Glutamatergic neuron (in vitro differentiated cells): Measurements from ENCODE around the gene TPSB2. TPM values are rescaled to one million over a fixed set of nuclear protein-coding genes. Genes with fewer than 3 reads are reported as not detected.

Source experiments
- DNase-seq: peaks from one replicate; pipeline ENCODE4 v3.0.0; 2022
- H3K27ac Mint-ChIP-seq: one replicate; pipeline ENCODE4 v1.8.0; 2020; ENCODE audit warnings: mild to moderate bottlenecking, mixed read lengths, inconsistent platforms; ENCODE audit not compliant: unreplicated experiment
- H3K27me3 Mint-ChIP-seq: one replicate; pipeline ENCODE4 v1.8.0; 2020; ENCODE audit warnings: mild to moderate bottlenecking, moderate library complexity, mixed read lengths, inconsistent platforms; ENCODE audit not compliant: unreplicated experiment
- H3K36me3 Mint-ChIP-seq: one replicate; pipeline ENCODE4 v1.8.0; 2020; ENCODE audit warnings: mild to moderate bottlenecking, mixed read lengths, inconsistent platforms; ENCODE audit not compliant: unreplicated experiment
- H3K4me1 Mint-ChIP-seq: one replicate; pipeline ENCODE4 v1.8.0; 2020; ENCODE audit warnings: mild to moderate bottlenecking, low read depth, mixed read lengths, inconsistent platforms; ENCODE audit not compliant: unreplicated experiment
- H3K4me3 Mint-ChIP-seq: one replicate; pipeline ENCODE4 v1.8.0; 2020; ENCODE audit warnings: mild to moderate bottlenecking, mixed read lengths, inconsistent platforms; ENCODE audit not compliant: unreplicated experiment
- H3K9me3 Mint-ChIP-seq: one replicate; pipeline ENCODE4 v1.8.0; 2020; ENCODE audit warnings: mild to moderate bottlenecking, moderate library complexity, mixed read lengths, inconsistent platforms; ENCODE audit not compliant: unreplicated experiment
- CTCF ChIP-seq: fragments of 200-600 bp; sonication (generic); IDR thresholded peaks from one replicate; pipeline ENCODE4 v1.5.0; 2021; ENCODE audit not compliant: partially characterized antibody, unreplicated experiment
- total RNA-seq: library from RNA; stranded (reverse); fragmentation: NEBNext Ultra II Directional; extraction: Animal tissue kit (Norgen Biotek cat#: 25700); gene quantifications from one replicate; pipeline ENCODE4 v1.2.1, GENCODE V29; 2021; ENCODE audit not compliant: unreplicated experiment

TPSB2 gene
- total RNA-seq, 1 donor from 2014 or later = not detected

- TF ChIP-seq CTCF = no peak
- H3K27me3 Mint-ChIP-seq = peaks cover 10% of the 10 kb centered on the region
- H3K36me3 Mint-ChIP-seq = no peaks in the 10 kb centered on the region
- H3K27ac Mint-ChIP-seq = no peak overlapping the region
- DNase-seq = no peak
- H3K4me1 Mint-ChIP-seq = no peaks in the 10 kb centered on the region
- peaks cover 3% of the 10 kb centered on the region for H3K9me3 Mint-ChIP-seq
- H3K4me3 Mint-ChIP-seq = no peak overlapping the region
Observed at GRCh38 chr16:1211451-1212268, 18.3 kb downstream of the TPSB2 start.

GRCh38 chr16:1210461-1210860 lies 19.5 kb downstream of the TPSB2 start:
- no peak for TF ChIP-seq CTCF
- Mint-ChIP-seq H3K27me3 (peaks cover 11% of the 10 kb centered on the region), H3K9me3 (peaks cover 3% of the 10 kb centered on the region), H3K4me1 (no peaks in the 10 kb centered on the region), H3K4me3 (no peak overlapping the region), H3K36me3 (no peaks in the 10 kb centered on the region), H3K27ac (no peak overlapping the region)
- no peak for DNase-seq

GRCh38 chr16:1209081-1209480 lies 20.9 kb downstream of the TPSB2 start:
- Mint-ChIP-seq H3K27ac (no peak overlapping the region), H3K4me3 (no peak overlapping the region), H3K36me3 (no peaks in the 10 kb centered on the region), H3K27me3 (peaks cover 14% of the 10 kb centered on the region), H3K4me1 (no peaks in the 10 kb centered on the region), H3K9me3 (peaks cover 5% of the 10 kb centered on the region)
- DNase-seq = no peak
- no peak for TF ChIP-seq CTCF

GRCh38 chr16:1208239-1208830 lies 21.6 kb downstream of the TPSB2 start:
- Mint-ChIP-seq H3K4me1 (no peaks in the 10 kb centered on the region), H3K4me3 (no peak overlapping the region), H3K9me3 (peaks cover 9% of the 10 kb centered on the region), H3K27me3 (peaks cover 12% of the 10 kb centered on the region), H3K36me3 (no peaks in the 10 kb centered on the region), H3K27ac (no peak overlapping the region)
- DNase-seq = no peak
- no peak for TF ChIP-seq CTCF

GRCh38 chr16:1206786-1207185 lies 23.2 kb downstream of the TPSB2 start:
- peaks cover 13% of the 10 kb centered on the region for H3K27me3 Mint-ChIP-seq
- no peak overlapping the region for H3K27ac Mint-ChIP-seq
- H3K36me3 Mint-ChIP-seq = no peaks in the 10 kb centered on the region
- DNase-seq = no peak
- peaks cover 10% of the 10 kb centered on the region for H3K9me3 Mint-ChIP-seq
- no peaks in the 10 kb centered on the region for H3K4me1 Mint-ChIP-seq
- no peak overlapping the region for H3K4me3 Mint-ChIP-seq
- no peak for TF ChIP-seq CTCF
